GM21737 (cell line): ENCODE measurements around the gene ADAMTS18.

Experiments used
- ATAC-seq: cut with Tn5 transposase; IDR thresholded peaks from one replicate; pipeline ENCODE4 v1.9.1; 2021; ENCODE audit warnings: mild to moderate bottlenecking, moderate library complexity; ENCODE audit not compliant: unreplicated experiment

The ADAMTS18 gene

GRCh38 chr16:77435272-77435820, 512 bp upstream of the ADAMTS18 start:
- no peak for ATAC-seq

- no peak for ATAC-seq
These were observed 758 bp downstream of the ADAMTS18 start for GRCh38 chr16:77434022-77434529.

- ATAC-seq = no peak
These were observed 1.7 kb downstream of the ADAMTS18 start for GRCh38 chr16:77433146-77433545.

- no peak for ATAC-seq
These were observed 2.6 kb downstream of the ADAMTS18 start for GRCh38 chr16:77432264-77432663.

- ATAC-seq = no peak
These were observed 3.8 kb downstream of the ADAMTS18 start for GRCh38 chr16:77430787-77431585.

GRCh38 chr16:77430360-77430759, 4.5 kb downstream of the ADAMTS18 start:
- ATAC-seq = no peak

GRCh38 chr16:77424871-77425604, 9.8 kb downstream of the ADAMTS18 start:
- ATAC-seq = no peak

GRCh38 chr16:77422196-77422784, 12.5 kb downstream of the ADAMTS18 start:
- no peak for ATAC-seq

- no peak for ATAC-seq
These were observed 17.8 kb downstream of the ADAMTS18 start for GRCh38 chr16:77416939-77417480.

GRCh38 chr16:77414752-77415231, 20.0 kb downstream of the ADAMTS18 start:
- no peak for ATAC-seq

- no peak for ATAC-seq
These were observed 24.4 kb downstream of the ADAMTS18 start for GRCh38 chr16:77410449-77410848.

- ATAC-seq = no peak
These were observed 25.5 kb downstream of the ADAMTS18 start for GRCh38 chr16:77409311-77409710.

GRCh38 chr16:77408607-77409006, 26.2 kb downstream of the ADAMTS18 start:
- ATAC-seq = no peak

GRCh38 chr16:77406680-77407079, 28.2 kb downstream of the ADAMTS18 start:
- no peak for ATAC-seq

- ATAC-seq = no peak
These were observed 30.1 kb downstream of the ADAMTS18 start for GRCh38 chr16:77404775-77405174.

GRCh38 chr16:77403732-77404131, 31.1 kb downstream of the ADAMTS18 start:
- no peak for ATAC-seq

GRCh38 chr16:77402672-77403071, 32.2 kb downstream of the ADAMTS18 start:
- no peak for ATAC-seq

GRCh38 chr16:77402118-77402517, 32.7 kb downstream of the ADAMTS18 start:
- ATAC-seq = no peak

GRCh38 chr16:77399546-77399945, 35.3 kb downstream of the ADAMTS18 start:
- ATAC-seq = no peak

- no peak for ATAC-seq
These were observed 35.8 kb downstream of the ADAMTS18 start for GRCh38 chr16:77399066-77399465.

- ATAC-seq = no peak
These were observed 36.3 kb downstream of the ADAMTS18 start for GRCh38 chr16:77398495-77398894.
